PC-3 (cell line): ENCODE measurements around the gene UPB1.

ENCODE experiments used
- EZH2 ChIP-seq: fragments of 300-600 bp; sonication (generic); IDR thresholded peaks from one replicate; pipeline ENCODE4 v1.6.1; 2017; ENCODE audit warnings: antibody characterized with exemption, mild to moderate bottlenecking, low read length; ENCODE audit not compliant: unreplicated experiment
- TF ChIP-seq, protein P1 (sequence below): fragments of 300-600 bp; sonication (generic); conservative IDR thresholded peaks from 2 replicates; pipeline ENCODE4 v1.5.1; 2017; ENCODE audit warnings: antibody characterized with exemption, low read depth, mild to moderate bottlenecking, low read length

DNA sequence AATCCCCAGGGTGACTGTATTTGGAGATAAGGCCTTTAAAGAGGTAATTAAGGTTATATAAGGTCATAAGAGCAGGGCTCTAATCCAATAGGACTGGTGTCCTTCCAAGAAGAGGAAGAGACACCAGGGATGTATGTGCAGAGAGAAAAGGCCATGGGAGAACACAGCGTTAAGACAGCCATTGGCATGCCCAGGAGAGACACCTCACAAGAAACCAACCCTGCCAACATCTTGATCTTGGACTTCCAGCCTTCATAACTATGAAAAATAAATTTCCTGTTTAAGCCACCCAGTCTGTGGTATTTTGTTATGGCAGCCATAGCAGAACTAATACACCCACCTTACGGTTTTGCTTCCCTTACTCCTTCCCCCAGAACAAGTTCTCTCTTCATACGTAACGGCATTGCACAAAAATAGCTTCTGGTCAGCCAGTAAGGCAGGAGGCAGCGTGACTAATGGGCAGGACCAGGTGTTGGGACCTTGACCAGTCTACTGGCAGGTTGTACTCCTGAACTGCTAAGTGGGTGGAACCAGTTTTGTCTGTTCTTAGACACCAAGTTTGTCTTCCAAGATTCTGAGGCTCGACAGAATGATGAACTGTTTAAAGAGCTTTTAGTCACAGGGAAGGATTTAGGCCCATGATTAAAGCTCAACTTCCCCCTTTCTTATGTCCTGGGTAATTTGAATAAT lies 31.9 kb upstream of the UPB1 start:
- TF ChIP-seq, protein P1, sequence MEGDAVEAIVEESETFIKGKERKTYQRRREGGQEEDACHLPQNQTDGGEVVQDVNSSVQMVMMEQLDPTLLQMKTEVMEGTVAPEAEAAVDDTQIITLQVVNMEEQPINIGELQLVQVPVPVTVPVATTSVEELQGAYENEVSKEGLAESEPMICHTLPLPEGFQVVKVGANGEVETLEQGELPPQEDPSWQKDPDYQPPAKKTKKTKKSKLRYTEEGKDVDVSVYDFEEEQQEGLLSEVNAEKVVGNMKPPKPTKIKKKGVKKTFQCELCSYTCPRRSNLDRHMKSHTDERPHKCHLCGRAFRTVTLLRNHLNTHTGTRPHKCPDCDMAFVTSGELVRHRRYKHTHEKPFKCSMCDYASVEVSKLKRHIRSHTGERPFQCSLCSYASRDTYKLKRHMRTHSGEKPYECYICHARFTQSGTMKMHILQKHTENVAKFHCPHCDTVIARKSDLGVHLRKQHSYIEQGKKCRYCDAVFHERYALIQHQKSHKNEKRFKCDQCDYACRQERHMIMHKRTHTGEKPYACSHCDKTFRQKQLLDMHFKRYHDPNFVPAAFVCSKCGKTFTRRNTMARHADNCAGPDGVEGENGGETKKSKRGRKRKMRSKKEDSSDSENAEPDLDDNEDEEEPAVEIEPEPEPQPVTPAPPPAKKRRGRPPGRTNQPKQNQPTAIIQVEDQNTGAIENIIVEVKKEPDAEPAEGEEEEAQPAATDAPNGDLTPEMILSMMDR, result no peak
- no peak for TF ChIP-seq EZH2
